Kasumi-1 (cell line): ENCODE data around the gene FAM209A.
A peak's percentile ranks its signal among the peaks of the same experiment; 100 is the strongest.
"Not testable (repeated sequence)": the region's sequence is repeated elsewhere in the genome, so short reads cannot be mapped to it uniquely, and the experiment has no call there.

Experiments
- DNase-seq, 2 experiments: peaks; one replicate each; lab custom pipeline; 2025; lab: John Stamatoyannopoulos, UW

Gene FAM209A

GRCh38 chr20:56540415-56540814 is 15.9 kb downstream of the FAM209A start:
- no peak for DNase-seq

DNA sequence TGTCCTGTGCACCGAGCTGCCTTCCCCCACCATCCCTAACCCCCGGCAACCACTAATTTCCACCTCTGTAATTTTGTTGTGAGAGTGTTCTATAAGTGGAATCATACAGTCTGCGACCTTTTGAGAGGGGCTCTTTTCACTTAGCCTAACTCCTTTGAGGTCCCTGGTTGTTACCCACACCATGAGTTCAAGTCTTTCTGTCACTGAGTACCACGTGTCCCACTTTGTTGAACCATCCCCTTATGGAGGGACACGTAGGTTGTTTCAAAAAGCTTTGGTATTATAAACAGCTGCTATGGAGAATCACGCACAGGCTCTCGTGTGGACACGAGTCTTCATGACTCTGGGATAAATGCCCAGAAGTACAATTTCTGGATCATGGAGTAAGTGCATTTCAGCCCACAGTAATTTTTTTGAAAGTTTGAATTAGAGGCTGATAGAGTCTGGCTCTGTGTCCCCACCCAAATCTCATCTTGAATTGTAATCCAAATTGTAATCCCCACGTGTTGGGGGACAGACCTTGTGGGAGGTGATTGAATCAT is 18.0 kb downstream of the FAM209A start:
- no peak for DNase-seq

- DNase-seq = no peak
These were observed 27.0 kb downstream of the FAM209A start for GRCh38 chr20:56551571-56551970.

DNA sequence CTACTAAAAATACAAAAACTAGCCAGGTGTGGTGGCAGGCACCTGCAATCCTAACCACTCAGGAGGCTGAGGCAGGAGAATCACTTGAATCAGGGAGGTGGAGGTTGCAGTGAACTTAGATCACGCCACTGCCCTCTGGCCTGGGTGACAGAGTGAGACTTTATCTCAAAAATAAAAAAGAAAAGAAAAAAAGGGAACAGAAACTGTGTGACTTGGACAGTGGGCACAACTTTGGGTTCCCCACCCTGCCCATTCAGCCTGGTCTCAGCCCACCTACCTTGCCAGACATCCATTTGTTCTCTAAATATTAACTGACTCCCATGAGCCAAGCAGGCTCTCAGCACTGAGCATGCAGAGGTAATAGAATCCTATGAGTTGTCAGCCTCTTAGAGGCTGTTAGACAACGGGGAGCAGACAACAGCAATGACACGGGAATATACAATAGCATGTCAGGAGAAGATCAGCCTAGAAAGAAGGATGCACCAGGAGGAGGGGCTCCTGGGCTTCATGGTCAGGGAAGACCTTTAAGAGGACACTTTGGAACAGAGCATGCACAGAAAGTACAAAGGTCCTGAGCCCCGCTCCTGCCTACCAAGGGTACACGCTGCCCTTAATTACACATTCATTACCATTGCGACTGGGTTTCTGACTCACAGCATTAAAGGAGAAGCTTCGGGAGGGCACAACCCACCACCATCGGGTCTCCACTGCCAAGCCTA is 28.5 kb downstream of the FAM209A start:
- DNase-seq = no peak

- peak; percentile 58 to 67 for DNase-seq
These were observed 30.3 kb downstream of the FAM209A start for GRCh38 chr20:56554869-56555268.

GRCh38 chr20:56558968-56559367 is 34.4 kb downstream of the FAM209A start:
- no peak for DNase-seq

GRCh38 chr20:56564526-56564925 is 40.0 kb downstream of the FAM209A start:
- DNase-seq = not testable (repeated sequence)

DNA sequence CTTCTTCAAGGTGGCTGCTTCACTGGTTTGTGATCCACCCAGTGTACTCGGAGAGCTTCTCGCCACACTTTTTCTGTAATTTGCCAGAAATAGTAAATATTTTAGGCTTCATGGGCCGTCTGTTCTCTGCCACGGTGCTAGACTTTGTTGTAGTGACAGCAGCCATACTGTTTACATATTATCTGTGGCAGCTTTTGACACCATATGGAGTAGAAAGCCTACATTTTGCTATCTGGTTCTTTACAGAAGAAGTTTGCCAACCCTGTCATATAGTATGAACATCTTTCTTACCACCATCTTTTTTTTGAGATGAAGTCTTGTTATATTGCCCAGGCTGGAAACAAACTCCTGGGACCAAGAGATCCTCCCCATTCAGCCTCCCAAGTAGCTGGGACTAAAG is 41.0 kb downstream of the FAM209A start:
- no peak for DNase-seq

DNA sequence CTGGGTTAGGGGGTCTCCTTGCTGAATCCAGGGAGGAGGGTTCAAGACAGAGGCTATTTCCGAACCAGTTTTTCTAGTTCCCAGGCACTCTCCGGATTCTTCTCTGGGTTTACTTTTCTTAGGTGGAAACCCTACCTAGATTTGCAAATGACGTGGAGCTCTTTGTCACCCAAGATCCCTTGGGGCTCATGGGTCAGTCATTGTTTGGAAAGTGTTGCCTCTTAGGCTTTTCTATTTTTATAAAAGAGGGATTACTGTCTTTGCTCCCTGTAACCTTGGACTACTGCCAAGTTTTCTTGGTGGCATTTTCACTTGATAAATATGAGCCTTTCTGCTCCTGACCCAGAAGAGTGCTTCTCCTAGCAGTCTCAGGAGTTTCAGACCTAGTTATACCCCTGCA is 42.1 kb downstream of the FAM209A start:
- DNase-seq = no peak

DNA sequence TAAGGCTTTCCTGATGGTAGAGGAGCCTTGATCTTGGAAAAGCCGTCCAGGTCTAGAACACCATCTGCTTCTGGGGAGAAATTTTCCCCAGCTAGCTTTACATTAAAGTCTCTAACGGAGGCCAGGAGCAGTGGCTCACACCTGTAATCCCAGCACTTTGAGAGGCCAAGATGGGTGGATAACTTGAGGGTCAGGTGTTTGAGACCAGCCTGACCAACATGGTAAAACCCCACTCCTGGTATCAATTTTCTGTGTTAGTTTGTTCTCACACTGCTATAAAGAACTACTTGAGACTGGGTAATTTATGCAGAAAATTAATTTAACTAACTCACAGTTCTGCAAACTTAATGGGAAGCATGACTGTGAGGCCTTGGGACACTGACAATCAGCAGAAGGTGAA is 46.3 kb downstream of the FAM209A start:
- DNase-seq = no peak

- DNase-seq = no peak
These were observed 47.6 kb downstream of the FAM209A start for GRCh38 chr20:56572172-56572571.

DNA sequence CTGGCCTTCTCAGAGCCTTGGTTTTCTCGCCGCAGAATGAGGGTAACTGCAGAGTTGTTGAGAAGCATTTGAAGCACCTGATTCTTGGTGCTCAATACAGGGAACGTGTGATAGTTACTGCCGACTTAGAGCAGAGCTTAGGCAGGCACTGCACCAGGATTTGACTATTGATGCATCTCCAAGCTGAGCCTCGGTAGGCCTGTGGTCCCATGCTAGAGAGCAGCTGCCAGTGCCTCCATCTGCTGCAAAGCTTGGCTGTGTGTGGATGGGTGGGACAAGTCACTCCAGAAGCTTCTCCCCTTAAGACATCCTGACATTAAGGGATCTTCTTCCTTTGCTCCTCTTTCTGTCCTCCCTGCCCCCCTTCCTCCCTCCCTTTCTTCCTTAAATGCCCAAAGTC is 49.4 kb downstream of the FAM209A start:
- DNase-seq = no peak

- no peak for DNase-seq
These were observed 50.1 kb downstream of the FAM209A start for GRCh38 chr20:56574531-56575142.

DNA sequence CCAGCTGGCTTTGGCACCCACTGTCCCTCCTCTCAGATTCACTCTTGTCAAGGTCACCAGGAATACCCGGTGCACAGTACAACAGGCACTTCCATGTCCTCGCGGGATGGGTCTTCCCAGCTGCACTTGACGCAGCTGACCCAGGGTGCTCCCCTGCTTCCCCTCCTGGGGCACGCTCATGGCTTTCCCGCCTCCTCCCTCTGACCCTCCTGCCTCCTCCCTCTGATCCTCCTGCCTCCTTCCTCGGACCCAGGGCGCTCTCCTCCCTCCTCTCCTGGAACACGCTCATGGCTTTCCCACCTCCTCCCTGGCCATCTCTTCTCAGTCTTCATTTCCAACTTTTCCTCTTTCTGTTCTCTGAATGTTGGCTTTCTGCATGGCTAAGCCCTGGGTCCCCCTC is 50.6 kb downstream of the FAM209A start:
- no peak for DNase-seq
